ENCODE results near the gene EP400.
"Not testable (repeated sequence)": the region's sequence is repeated elsewhere in the genome, so short reads cannot be mapped to it uniquely, and the experiment has no call there.

The EP400 gene

DNA sequence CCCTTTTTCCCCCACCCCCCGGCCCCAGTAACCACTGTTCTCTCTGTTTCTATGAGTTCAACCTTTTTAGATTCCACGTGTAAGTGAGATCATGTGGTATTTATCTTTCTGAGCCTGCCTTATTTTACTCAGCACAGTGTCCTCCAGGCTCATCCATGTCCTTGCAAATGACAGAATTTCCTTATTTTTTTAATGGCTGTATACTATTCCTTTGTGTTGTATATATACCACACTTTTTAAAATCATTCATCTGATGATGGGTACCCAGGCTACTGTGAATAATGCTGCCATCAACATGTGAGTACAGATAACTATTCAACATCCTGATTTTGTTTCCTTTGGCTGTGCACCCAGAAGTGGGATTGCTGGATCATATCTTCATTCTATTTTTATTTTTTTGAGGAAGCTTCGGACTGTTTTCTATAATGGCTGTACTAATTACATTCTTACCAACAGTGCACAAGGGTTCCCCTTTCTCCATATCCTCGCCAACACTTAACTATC is 139.7 kb downstream of the EP400 start:
- no peak for DNase-seq (ENCODE audit: low read depth, low spot score)

DNA sequence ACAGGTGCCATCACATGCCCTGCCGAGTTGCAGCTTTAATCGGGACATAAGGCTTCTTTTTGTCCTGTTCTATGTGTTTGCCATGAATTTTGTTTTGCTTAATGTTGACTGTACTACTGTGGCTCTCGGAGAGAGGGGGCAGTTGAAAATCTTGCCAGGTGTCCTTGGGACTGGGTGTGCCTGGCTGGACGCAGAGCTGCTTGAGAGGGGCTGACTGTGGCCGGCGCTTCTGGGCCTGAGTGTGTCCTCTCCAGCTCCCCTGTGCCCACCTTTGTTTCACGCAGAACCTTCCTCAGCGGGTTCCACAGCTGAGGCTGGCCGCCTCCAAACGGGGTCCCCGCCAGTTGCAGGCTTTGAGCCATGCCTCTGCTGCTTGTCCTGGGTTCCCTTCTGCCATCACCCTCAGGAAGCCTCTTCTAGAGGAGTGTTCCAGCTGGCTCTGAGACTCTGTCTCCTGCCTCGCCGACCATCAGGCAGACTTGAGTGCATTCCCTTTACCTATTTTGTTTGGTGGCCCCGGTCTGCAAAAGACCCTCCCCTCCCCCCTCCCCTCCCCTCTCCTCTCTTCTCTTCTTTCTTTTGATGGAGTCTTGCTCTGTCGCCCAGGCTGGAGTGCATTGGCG is 144.6 kb downstream of the EP400 start:
- no peak for DNase-seq (ENCODE audit: low read depth, low spot score)

DNA sequence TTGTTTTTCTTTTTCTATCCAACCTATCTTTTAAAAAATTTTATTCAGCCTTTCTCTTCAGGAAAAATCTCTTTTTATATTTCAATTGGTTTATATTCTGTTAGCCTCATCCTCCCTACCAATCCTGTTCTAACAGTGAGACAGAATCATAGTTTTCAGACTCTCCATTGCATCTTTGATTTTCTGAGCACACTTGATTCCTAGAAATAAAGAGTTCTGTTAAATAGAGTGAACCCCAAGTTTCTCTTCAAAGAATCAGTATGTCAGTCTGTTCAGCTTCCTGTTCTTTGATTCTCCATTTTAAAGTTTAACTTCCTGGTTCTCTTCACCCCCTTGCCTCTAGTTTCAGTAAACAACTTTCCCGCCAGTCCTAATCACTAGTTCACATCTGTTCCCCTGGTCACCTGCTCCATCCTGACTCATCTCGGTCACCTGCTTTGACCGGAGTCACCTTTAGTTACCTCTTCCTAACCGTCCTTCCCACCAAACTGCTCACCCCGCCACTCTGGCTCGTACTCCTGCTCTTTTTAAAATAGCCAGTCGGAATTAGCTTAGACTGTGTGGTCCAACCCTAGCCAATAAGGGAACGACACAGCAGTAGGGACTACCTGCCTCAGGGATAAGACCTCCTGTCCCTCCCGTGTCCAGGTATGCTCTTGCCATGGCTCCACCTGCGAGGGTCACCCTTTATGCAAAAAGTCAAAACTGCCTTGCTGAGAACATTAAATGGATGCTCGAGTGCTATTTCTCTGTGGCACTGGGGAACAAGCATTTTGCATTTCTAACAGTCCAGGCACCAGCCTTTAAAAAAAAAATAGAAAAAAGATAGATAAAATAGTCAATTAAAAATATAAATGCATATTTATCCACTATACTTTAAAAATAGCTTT is 146.0 kb downstream of the EP400 start:
- DNase-seq (ENCODE audit: low read depth, low spot score): no peak

DNA sequence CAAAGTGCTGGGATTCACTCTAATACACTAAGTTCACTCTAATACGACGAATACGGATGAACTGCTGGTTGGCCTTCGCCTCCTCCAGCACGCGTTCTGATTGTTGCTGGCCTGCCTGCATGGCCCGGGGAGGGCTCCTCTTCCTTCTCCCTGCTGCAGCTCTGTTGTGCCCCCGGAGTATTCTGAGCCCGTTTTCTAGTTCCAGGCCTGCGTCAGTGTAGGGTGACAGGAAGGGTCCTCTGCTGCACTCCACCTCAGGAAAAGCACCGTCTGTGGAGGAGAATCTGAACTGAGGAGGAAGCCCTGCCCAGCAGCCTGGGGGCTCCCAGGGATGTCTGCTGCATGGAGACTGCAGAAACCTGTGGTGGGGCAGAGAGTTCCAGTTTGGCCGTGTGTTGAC is 150.0 kb downstream of the EP400 start:
- DNase-seq (ENCODE audit: low read depth, low spot score): no peak

DNA sequence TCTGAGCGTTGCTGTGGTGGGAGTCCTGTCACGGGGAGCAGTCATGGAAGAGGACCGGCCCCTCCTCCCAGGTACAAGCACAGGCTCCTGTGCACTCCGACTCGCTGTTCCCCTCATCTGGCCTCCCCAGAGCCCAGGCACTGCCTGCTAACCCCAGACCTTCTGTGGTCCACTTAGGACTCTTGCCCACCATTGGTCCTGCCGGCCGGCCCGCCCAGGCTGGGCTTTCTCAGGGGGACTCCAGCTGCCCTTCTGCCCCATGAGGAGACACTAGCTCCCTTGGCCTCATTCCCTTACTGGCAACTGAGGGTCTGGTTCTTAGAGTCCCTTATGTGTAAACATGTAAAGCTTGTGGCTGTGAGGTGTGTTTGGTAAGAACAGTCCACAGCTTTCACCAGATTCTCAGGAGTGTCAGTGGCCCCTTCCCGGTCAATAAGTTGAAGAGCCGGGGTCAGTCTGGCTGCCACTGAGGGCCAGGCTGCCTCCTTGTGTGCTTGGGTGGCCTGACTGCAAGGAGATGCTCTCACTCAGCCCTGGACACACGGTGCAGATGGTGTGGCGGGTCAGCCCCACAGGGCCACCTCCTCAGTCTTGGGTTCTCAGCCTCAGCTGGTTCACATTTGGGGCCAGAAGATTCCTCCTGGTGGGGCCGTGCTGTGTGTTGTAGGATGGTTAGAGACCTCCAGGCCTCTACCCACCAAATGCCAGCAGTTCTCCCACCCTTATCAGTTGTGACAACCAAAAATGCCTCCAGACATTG is 150.7 kb downstream of the EP400 start:
- no peak for DNase-seq (ENCODE audit: low read depth, low spot score)

DNA sequence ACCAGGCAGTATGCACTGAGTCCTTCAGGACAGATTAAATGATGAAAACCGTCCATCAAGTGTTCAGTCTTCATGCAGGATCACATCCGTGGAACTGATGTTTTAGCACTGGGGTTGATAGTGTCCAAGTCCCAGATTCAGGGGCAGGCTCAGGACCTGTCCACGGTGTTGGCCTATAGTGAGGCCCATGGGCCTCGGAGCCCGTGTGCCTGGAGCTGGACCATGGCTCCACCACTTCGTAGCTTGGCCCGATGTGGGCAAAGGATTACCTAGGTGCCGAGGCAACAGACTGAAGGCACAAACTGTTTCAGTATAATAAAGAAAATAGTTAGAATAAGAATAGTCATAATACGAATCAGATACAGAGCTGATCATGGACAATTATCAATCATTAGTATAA is 152.6 kb downstream of the EP400 start:
- no peak for DNase-seq (ENCODE audit: low read depth, low spot score)

DNA sequence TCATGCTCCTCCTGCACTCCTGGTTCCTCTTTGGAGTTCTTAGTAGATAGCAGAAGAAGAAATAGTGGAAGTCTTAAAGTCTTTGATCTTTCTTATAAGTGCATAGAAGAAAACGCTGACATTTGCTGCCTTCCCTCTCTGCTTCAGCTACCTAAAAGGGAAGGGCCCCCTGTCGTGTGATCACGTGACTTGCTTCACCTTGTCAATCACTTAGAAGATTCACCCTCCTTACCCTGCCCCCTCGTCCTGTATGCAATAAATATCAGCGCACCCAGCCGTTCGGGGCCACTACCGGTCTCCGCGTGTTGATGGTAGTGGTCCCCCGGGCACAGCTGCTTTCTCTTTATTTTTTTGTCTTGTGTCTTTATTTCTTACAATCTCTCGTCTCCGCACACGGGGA is 153.3 kb downstream of the EP400 start:
- DNase-seq (ENCODE audit: low read depth, low spot score): not testable (repeated sequence)

DNA sequence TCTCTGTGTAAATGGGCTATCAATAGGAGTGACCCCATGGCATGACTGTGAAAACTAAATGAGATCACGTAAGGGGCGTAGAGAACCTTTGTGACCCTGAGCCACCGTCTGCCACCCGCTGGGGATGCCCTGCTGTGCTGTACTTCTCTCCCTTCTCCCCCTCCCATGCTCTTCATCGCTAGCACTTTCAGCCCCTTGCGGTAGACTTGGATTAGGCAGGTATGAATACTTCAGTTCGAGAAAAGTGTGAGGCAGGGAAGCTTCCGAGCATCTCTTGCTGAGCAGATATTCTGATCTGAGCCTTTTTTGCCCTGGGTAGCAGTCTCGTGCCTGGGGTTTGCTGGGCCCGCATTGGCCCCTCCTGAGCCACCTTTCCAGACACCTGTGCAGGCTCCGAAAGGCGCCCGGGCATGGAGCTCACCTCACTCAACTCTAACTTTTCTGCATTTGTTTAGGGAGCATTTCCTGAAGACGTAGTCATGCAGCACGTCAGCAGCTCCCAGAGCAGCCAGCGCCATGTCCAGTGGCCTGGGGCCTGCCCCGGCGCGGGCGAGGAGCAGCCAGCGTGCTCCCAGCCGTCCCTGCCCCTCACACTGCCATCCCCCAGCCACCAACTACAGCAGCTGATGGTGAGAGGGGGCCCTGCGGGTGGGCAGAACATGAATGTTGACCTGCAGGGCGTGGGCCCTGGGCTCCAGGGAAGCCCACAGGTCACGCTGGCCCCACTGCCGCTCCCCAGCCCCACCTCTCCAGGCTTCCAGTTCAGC is 154.0 kb downstream of the EP400 start:
- DNase-seq (ENCODE audit: low read depth, low spot score): no peak

DNA sequence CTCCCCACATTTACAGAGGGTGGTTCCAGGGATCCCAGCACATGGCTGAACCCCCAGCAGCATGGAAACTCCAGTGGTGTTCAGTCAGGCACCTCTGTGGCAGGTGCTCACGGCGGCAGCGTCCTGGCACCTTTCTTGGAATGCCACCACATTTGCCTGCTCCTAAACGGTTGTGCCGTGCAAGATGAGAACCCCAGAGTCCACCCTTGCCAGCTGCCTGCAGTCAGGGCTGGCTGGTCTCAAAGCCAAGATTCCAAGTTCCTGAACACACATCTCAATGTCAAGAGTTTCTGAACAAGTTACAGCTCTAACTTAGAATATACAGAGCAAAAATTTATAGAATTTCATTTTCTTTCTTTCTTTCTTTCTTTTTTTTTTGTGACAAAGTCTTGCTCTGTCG is 155.7 kb downstream of the EP400 start:
- DNase-seq (ENCODE audit: low read depth, low spot score): no peak

DNA sequence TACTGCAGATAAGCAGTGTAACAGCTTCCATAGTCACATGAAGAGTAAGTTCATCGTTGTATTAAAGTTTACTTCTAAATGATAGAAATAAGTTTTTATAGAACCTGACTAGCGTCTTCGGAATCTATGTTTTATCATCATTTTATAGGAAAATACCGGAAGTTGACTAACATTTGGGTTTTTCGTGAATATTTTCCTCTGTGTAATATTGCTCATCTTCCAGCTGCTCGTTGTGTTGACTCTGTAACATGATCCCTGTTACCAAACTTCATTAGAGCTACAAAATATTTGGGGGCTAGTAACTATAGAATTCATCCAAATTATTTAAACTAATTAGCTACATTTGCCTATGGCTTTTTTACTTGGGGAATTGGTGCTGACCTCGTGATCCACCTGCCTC is 157.2 kb downstream of the EP400 start:
- DNase-seq (ENCODE audit: low read depth, low spot score): no peak

DNA sequence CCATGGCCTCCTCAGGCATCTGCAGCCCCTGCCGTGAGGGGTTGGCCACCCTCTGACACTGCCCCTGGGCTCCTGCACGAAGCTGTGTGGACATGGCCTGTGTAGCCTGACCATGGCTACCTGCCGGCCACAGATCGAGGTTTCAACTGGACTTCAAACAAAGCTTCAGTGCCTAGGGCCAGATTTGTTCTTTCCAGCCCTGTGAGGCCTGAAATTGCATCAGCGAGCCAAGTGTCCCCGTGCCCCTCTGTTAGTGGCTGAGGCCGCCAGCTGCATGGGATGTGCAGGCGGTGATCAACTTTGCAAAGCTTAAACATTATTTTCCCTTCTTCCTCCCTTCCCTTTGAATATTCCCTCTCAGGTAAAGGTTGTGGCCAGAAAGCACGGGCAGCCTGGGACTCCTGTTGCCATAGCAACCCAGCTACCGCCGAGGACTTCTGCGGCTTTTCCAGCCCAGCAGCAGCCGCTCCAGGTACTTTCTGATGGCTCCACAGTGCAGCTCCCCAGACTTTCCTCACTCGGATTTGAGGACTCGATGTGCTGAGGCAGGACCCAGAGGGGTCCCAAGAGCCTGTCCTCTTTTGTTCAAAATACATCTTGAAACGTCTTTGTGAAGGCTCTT is 158.6 kb downstream of the EP400 start:
- peak; percentile 62 for DNase-seq (ENCODE audit: low read depth, low spot score)

DNA sequence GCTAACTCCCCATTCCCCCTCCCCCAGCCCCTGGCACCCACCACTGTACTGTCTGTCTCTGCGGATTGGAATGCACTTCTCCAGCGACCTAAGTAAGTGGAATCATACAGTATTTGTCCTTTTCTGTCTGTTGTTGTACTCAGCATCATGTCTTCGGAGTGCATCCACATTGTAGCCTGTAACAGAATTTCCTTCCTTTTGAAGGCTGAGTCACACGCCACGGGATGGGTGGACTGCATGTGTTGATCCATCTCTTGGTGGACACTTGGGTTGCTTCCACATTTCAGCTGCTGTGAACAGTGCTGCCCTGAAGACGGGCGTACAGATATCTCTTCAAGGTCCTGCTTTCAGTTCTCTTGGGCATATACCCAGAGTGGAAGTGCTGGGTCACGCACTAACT is 160.0 kb downstream of the EP400 start:
- no peak for DNase-seq (ENCODE audit: low read depth, low spot score)

DNA sequence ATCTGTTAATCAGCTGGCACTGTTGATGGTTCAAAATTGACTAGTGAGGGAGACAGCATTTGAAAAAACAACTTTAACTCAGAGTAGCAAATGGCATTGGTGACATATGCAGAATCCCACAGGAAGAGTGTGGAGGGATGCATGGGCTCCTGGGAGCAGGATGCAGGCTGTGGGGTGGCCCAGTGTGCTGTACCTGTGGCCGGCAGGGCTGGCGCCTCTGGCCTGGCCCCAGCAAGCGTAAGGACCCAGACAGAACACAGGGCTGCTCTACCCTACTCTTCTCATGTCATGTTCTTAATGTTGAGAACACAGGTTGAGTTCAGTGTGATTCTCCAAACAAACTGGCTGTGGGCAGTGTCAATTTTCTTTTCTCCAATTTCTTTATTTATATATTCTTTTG is 160.9 kb downstream of the EP400 start:
- DNase-seq (ENCODE audit: low read depth, low spot score): no peak

DNA sequence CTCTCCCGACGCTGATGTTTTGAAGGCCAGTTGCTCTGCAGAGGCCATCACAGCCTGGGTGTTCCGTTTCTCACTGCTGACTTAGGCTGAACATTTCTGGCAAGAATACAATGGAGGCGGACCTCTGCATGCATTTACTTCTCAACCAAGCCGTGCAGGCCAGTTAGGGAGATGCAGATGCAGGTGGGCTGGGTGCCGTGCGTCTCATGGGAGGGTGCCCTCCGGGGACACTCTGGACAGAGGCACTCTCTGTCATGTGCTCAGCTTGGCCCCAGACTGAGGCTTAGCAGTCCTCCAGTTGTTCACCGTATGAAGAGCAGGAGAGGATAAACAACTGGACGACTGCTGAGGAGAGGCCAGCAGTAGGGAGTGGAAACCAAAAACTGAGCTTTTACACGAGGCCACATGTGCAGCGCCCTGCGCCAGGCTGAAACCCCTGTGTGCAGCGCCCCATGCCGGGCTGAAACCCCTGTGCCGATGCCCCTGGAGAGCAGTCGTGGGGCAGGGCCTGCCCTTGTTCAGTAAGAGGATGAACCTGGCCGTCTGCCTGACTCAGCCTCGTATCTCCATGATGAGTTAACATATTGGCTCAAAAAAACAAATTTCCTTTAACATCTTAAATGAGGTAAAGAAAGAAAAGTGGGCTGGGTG is 162.0 kb downstream of the EP400 start:
- no peak for DNase-seq (ENCODE audit: low read depth, low spot score)

DNA sequence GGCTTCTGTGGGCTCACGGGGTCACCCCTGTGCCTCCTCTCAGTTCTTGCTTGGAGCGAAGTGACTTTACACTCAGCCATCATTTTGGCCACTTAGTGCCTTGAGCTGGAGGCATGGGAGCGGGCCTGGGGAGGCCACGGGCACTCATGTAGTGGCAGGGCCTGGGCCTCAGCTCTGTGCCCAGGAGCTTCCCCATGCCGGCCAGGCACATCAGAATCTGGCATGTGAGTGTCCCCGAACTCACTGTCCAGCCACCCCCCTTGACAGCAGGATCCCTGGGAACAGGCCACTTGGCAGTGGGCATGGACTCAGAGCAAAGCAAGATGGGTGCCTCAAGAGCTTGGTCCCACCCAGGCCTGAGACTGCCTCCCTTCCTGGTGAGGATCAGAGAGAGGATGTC is 164.9 kb downstream of the EP400 start:
- DNase-seq (ENCODE audit: low read depth, low spot score): no peak

DNA sequence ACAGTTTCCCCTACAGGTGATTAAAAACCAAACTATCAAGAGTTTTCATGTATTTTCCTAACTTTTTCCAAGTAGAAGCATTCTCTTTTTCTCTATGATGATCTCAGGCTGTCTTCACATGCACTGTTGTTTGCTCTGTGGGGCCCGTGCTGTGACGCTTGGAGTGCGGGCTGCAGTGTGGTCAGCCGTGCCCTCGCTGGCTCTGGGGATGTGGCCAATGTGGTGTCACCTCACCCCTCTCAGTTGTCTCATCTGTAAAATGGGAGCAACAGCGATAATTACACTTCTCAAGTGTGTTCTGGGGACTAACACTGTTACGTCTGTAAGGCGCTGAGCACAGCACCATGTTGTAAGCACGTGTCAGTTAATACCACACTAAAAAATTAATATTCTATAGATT is 165.8 kb downstream of the EP400 start:
- no peak for DNase-seq (ENCODE audit: low read depth, low spot score)

DNA sequence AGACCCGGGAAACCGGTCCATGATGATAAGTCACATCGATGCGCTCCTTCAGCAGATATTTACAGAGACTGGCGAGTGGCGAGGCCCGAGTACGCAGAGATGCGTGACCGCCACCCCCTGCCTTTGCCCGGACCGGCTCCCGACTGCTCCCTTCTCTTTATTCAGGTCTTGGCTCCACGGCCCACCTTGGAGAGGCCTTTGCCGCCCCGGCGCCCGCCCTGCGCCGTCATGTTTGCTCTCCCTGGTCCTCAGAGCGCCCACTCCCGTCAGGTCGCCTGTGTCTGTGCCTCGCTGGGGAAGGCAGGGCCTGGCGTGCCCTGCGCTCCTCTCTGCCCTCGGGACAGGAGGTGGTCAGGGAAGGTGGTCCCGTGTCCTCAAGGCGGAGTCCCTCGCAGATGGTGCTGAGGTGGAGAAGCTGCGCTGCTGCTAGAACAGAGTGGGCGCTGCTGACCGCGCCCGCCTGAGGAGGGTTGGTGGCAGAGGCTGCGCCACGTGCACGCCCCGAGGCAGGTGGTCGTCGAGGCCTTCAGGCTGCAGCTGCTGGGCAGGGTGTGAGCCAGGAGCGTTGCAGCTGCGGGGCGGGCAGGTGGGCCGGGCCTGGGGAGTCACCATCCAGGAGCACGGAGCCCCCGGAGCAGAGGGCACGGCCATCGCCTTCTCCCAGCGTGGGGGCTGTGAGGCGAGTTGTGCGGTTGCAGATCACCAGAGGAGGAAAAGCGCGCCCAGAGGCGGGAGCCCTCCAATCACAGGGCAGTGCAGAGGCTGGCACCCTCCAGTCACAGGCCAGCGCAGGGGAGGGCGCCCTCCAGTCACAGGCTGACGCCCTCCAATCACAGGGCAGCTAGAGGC is 167.2 kb downstream of the EP400 start:
- no peak for DNase-seq (ENCODE audit: low read depth, low spot score)

DNA sequence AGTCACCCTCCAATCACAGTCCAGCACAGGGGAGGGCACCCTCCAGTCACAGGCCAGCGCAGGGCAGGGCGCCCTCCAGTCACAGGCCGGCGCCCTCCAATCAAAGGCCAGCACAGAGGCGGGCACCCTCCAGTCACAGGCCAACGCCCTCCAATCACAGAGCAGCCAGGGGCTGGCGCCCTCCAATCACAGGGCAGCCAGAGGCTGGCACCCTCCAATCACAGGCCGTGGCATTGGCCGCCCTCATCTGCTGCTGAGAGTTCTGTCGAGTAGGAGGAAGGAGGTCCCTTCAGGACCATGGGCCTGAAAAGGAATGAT is 167.8 kb downstream of the EP400 start:
- no peak for DNase-seq (ENCODE audit: low read depth, low spot score)

DNA sequence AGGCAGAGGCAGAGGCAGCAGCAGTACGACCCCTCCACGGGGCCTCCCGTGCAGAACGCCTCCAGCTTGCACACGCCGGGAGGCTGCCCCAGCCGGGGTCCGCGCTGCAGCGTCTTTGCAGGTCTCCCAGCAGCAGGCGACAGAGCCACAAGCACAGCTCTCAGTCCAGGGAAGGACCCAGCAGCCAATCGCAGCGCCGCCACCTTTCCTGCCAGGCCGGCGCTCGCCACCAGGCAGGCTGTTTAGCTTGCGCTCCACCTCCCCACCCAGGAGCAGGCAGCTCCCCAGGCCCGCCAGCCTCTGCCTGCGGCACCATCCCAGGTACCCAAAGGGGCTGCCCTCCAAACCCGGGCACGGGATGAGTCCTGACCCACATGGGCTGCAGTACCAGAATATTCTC is 169.1 kb downstream of the EP400 start:
- DNase-seq (ENCODE audit: low read depth, low spot score): no peak

DNA sequence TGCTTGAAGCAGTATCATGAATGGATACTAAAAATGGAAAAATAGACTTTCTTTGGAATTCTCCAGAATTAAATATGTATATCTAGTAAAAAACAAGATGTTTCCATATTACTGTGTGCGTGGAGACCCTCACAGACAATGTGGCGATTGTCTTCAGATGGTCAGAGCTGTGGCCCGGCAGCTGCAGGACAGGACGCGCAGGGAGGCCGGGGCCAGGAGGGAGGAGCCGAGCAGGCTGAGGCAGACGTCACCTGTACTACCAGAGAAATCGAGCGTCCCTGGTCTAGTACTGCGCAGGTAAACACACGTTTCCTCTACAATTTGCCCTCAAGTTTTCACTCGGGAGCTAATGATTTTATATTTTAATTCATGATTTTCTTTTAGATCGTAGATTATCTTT is 171.5 kb downstream of the EP400 start:
- DNase-seq (ENCODE audit: low read depth, low spot score): no peak
